Immature natural killer cell (primary cell): ENCODE results near the gene ESR1. TPM values are rescaled to one million over a fixed set of nuclear protein-coding genes. Genes with fewer than 3 reads are reported as not detected.
"Not testable (repeated sequence)": the region's sequence is repeated elsewhere in the genome, so short reads cannot be mapped to it uniquely, and the experiment has no call there.

Experiments used
- DNase-seq, 3 donors: peaks; one replicate each; pipeline ENCODE4 v3.0.0; 2022; ENCODE audit warnings: mixed read lengths in 1 of 3
- H3K27ac Mint-ChIP-seq, 6 donors: one replicate each; pipeline ENCODE4 v1.8.0; 2020; ENCODE audit warnings: mixed read lengths in 6 of 6, mild to moderate bottlenecking in 5 of 6, inconsistent platforms in 4 of 6, moderate library complexity in 3 of 6
- H3K27me3 Mint-ChIP-seq, 3 donors: one replicate each; pipeline ENCODE4 v1.8.0; 2020 to 2021; ENCODE audit warnings: low read depth in 3 of 3, mild to moderate bottlenecking in 3 of 3, mixed read lengths in 3 of 3, moderate library complexity in 3 of 3, inconsistent platforms in 1 of 3
- H3K36me3 Mint-ChIP-seq, 3 donors: one replicate each; pipeline ENCODE4 v1.8.0; 2020; ENCODE audit warnings: mixed read lengths in 3 of 3, inconsistent platforms in 2 of 3, mild to moderate bottlenecking in 2 of 3
- H3K4me1 Mint-ChIP-seq, 2 donors: one replicate each; pipeline ENCODE4 v1.8.0; 2020; ENCODE audit warnings: inconsistent platforms in 2 of 2, mild to moderate bottlenecking in 2 of 2, mixed read lengths in 2 of 2, moderate library complexity in 1 of 2
- H3K4me3 Mint-ChIP-seq, 5 donors: one replicate each; pipeline ENCODE4 v1.8.0; 2020; ENCODE audit warnings: mild to moderate bottlenecking in 5 of 5, mixed read lengths in 5 of 5, inconsistent platforms in 3 of 5, moderate library complexity in 3 of 5
- H3K9me3 Mint-ChIP-seq, 6 donors: one replicate each; pipeline ENCODE4 v1.8.0; 2020; ENCODE audit warnings: mild to moderate bottlenecking in 6 of 6, mixed read lengths in 6 of 6, inconsistent platforms in 4 of 6, moderate library complexity in 3 of 6
- polyA plus RNA-seq, 3 donors: library from polyadenylated mRNA; unstranded; fragments of 300-500 nt; fragmentation: Illumina TruSeq; gene quantifications; one replicate each; pipeline ENCODE4 v1.2.3, GENCODE V29; 2021

The ESR1 gene
- polyA plus RNA-seq, 3 donors from 2014 or later = not detected

GRCh38 chr6:151885234-151885633 lies 77.8 kb downstream of the ESR1 start:
- H3K27ac Mint-ChIP-seq = no peak overlapping the region
- H3K9me3 Mint-ChIP-seq = peaks cover 0 to 5% (median 0%) of the 10 kb centered on the region in 6 donors
- no peaks in the 10 kb centered on the region for H3K4me1 Mint-ChIP-seq
- H3K4me3 Mint-ChIP-seq = no peak overlapping the region
- DNase-seq = no peak
- H3K27me3 Mint-ChIP-seq = peaks cover 0 to 2% (median 0%) of the 10 kb centered on the region in 3 donors
- no peaks in the 10 kb centered on the region for H3K36me3 Mint-ChIP-seq

GRCh38 chr6:151891524-151891923 lies 84.0 kb downstream of the ESR1 start:
- H3K27ac Mint-ChIP-seq = no peak overlapping the region
- H3K36me3 Mint-ChIP-seq = no peaks in the 10 kb centered on the region
- DNase-seq = no peak
- peaks cover 0 to 2% (median 2%) of the 10 kb centered on the region in 3 donors for H3K27me3 Mint-ChIP-seq
- no peaks in the 10 kb centered on the region for H3K4me1 Mint-ChIP-seq
- peaks cover 0 to 11% (median 0%) of the 10 kb centered on the region in 6 donors for H3K9me3 Mint-ChIP-seq
- H3K4me3 Mint-ChIP-seq = no peak overlapping the region

GRCh38 chr6:151894426-151894825 lies 86.9 kb downstream of the ESR1 start:
- H3K4me3 Mint-ChIP-seq, H3K36me3 Mint-ChIP-seq, H3K27me3 Mint-ChIP-seq, H3K4me1 Mint-ChIP-seq, DNase-seq, H3K27ac Mint-ChIP-seq: not testable (repeated sequence)
- peaks cover 0 to 14% (median 10%) of the 10 kb centered on the region in 6 donors for H3K9me3 Mint-ChIP-seq

- not testable (repeated sequence) for DNase-seq, H3K27ac Mint-ChIP-seq, H3K4me3 Mint-ChIP-seq, H3K4me1 Mint-ChIP-seq, H3K36me3 Mint-ChIP-seq, H3K27me3 Mint-ChIP-seq
- H3K9me3 Mint-ChIP-seq = peaks cover 1 to 23% (median 11%) of the 10 kb centered on the region in 6 donors
Observed at GRCh38 chr6:151899221-151899620, 91.7 kb downstream of the ESR1 start.

- H3K27ac Mint-ChIP-seq, H3K4me1 Mint-ChIP-seq, H3K27me3 Mint-ChIP-seq, H3K36me3 Mint-ChIP-seq, H3K4me3 Mint-ChIP-seq, DNase-seq: not testable (repeated sequence)
- peaks cover 1 to 23% (median 11%) of the 10 kb centered on the region in 6 donors for H3K9me3 Mint-ChIP-seq
Observed at GRCh38 chr6:151899796-151900195, 92.3 kb downstream of the ESR1 start.

- Mint-ChIP-seq H3K27ac (no peak overlapping the region), H3K4me1 (no peaks in the 10 kb centered on the region), H3K4me3 (no peak overlapping the region), H3K27me3 (peaks cover 0 to 4% (median 3%) of the 10 kb centered on the region in 3 donors), H3K36me3 (peaks cover 0 to 4% (median 0%) of the 10 kb centered on the region in 3 donors), H3K9me3 (peaks cover 1 to 23% (median 10%) of the 10 kb centered on the region in 6 donors)
- DNase-seq = no peak
Observed at GRCh38 chr6:151900256-151900655, 92.8 kb downstream of the ESR1 start.

GRCh38 chr6:151901009-151901411 lies 93.5 kb downstream of the ESR1 start:
- no peaks in the 10 kb centered on the region for H3K4me1 Mint-ChIP-seq
- peaks cover 0 to 4% (median 3%) of the 10 kb centered on the region in 3 donors for H3K27me3 Mint-ChIP-seq
- peaks cover 1 to 23% (median 8%) of the 10 kb centered on the region in 6 donors for H3K9me3 Mint-ChIP-seq
- peaks cover 0 to 4% (median 0%) of the 10 kb centered on the region in 3 donors for H3K36me3 Mint-ChIP-seq
- no peak for DNase-seq
- no peak overlapping the region for H3K4me3 Mint-ChIP-seq
- no peak overlapping the region for H3K27ac Mint-ChIP-seq

- Mint-ChIP-seq H3K4me1 (no peaks in the 10 kb centered on the region), H3K27ac (no peak overlapping the region), H3K36me3 (peaks cover 0 to 4% (median 0%) of the 10 kb centered on the region in 3 donors), H3K27me3 (peaks cover 0 to 3% (median 2%) of the 10 kb centered on the region in 3 donors), H3K4me3 (no peak overlapping the region), H3K9me3 (peaks cover 0 to 10% (median 5%) of the 10 kb centered on the region in 6 donors)
- DNase-seq = no peak
Observed at GRCh38 chr6:151904631-151905030, 97.1 kb downstream of the ESR1 start.

- H3K9me3 Mint-ChIP-seq = peaks cover 0 to 6% (median 2%) of the 10 kb centered on the region in 6 donors
- peaks cover 0 to 3% (median 2%) of the 10 kb centered on the region in 3 donors for H3K27me3 Mint-ChIP-seq
- no peaks in the 10 kb centered on the region for H3K4me1 Mint-ChIP-seq
- no peak overlapping the region for H3K27ac Mint-ChIP-seq
- H3K36me3 Mint-ChIP-seq = peaks cover 0 to 3% (median 0%) of the 10 kb centered on the region in 3 donors
- DNase-seq = no peak
- H3K4me3 Mint-ChIP-seq = no peak overlapping the region
Observed at GRCh38 chr6:151905072-151905471, 97.6 kb downstream of the ESR1 start.

GRCh38 chr6:151905854-151906253 lies 98.4 kb downstream of the ESR1 start:
- Mint-ChIP-seq H3K27ac (no peak overlapping the region), H3K4me3 (no peak overlapping the region), H3K27me3 (peaks cover 0 to 3% (median 2%) of the 10 kb centered on the region in 3 donors), H3K4me1 (no peaks in the 10 kb centered on the region), H3K9me3 (no peaks in the 10 kb centered on the region), H3K36me3 (no peaks in the 10 kb centered on the region)
- no peak for DNase-seq

GRCh38 chr6:151911401-151911800 lies 103.9 kb downstream of the ESR1 start:
- Mint-ChIP-seq H3K36me3 (no peaks in the 10 kb centered on the region), H3K4me3 (no peak overlapping the region), H3K27me3 (peaks cover 0 to 2% (median 0%) of the 10 kb centered on the region in 3 donors), H3K4me1 (no peaks in the 10 kb centered on the region), H3K9me3 (no peaks in the 10 kb centered on the region), H3K27ac (no peak overlapping the region)
- no peak for DNase-seq

- H3K4me1 Mint-ChIP-seq = no peaks in the 10 kb centered on the region
- no peak overlapping the region for H3K4me3 Mint-ChIP-seq
- no peak overlapping the region for H3K27ac Mint-ChIP-seq
- H3K36me3 Mint-ChIP-seq = no peaks in the 10 kb centered on the region
- peaks cover 0 to 2% (median 0%) of the 10 kb centered on the region in 3 donors for H3K27me3 Mint-ChIP-seq
- no peak for DNase-seq
- H3K9me3 Mint-ChIP-seq = peaks cover 0 to 4% (median 0%) of the 10 kb centered on the region in 6 donors
Observed at GRCh38 chr6:151914484-151914883, 107.0 kb downstream of the ESR1 start.

GRCh38 chr6:151916075-151916474 lies 108.6 kb downstream of the ESR1 start:
- Mint-ChIP-seq H3K4me3 (no peak overlapping the region), H3K27ac (no peak overlapping the region), H3K36me3 (no peaks in the 10 kb centered on the region), H3K27me3 (peaks cover 0 to 2% (median 0%) of the 10 kb centered on the region in 3 donors), H3K9me3 (peaks cover 0 to 5% (median 0%) of the 10 kb centered on the region in 6 donors), H3K4me1 (no peaks in the 10 kb centered on the region)
- DNase-seq = no peak

GRCh38 chr6:151916680-151917164 lies 109.2 kb downstream of the ESR1 start:
- no peaks in the 10 kb centered on the region for H3K36me3 Mint-ChIP-seq
- H3K27me3 Mint-ChIP-seq = peaks cover 0 to 2% (median 0%) of the 10 kb centered on the region in 3 donors
- H3K4me1 Mint-ChIP-seq = no peaks in the 10 kb centered on the region
- peaks cover 0 to 8% (median 3%) of the 10 kb centered on the region in 6 donors for H3K9me3 Mint-ChIP-seq
- H3K27ac Mint-ChIP-seq = no peak overlapping the region
- no peak overlapping the region for H3K4me3 Mint-ChIP-seq
- no peak for DNase-seq
